Hepatocyte (in vitro differentiated cells): Measurements from ENCODE around the gene RASSF8.

Source experiments
- EZH2 ChIP-seq: fragments of 200-600 bp; sonication (generic); IDR thresholded peaks from 2 replicates; pipeline ENCODE4 v1.6.1; 2016; ENCODE audit warnings: antibody characterized with exemption, mild to moderate bottlenecking, borderline replicate concordance
- EZH2phosphoT487 ChIP-seq: fragments of 200-600 bp; sonication (generic); IDR thresholded peaks from one replicate; pipeline ENCODE4 v1.6.1; 2018; ENCODE audit warnings: antibody characterized with exemption, mild to moderate bottlenecking, low read depth, moderate library complexity; ENCODE audit not compliant: unreplicated experiment, severe bottlenecking
- TF ChIP-seq, protein P1 (sequence below): fragments of 200-600 bp; sonication (generic); IDR thresholded peaks from 2 replicates; pipeline ENCODE4 v1.5.1; 2016; ENCODE audit warnings: antibody characterized with exemption, mild to moderate bottlenecking; ENCODE audit not compliant: poor library complexity

DNA sequence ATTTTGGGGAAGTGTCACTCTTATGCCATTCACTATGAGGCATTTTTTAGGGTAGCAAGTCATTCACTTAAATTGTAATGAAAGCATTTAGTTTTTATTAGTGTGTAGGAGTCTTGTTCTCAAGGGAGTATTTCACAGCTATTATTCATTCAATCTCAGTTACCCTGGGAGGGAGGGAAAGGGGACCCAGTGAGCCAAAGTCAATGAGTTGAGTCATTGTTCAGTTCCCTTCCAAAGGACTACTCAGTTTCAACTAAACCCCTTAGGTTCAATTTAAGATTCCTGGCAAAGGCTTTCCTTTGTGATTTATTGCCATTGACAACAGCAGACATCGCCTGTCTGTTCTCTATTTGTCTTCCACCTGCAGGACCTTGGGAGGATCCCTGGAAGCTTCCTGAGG lies 29.3 kb upstream of the RASSF8 start:
- TF ChIP-seq, protein P1, sequence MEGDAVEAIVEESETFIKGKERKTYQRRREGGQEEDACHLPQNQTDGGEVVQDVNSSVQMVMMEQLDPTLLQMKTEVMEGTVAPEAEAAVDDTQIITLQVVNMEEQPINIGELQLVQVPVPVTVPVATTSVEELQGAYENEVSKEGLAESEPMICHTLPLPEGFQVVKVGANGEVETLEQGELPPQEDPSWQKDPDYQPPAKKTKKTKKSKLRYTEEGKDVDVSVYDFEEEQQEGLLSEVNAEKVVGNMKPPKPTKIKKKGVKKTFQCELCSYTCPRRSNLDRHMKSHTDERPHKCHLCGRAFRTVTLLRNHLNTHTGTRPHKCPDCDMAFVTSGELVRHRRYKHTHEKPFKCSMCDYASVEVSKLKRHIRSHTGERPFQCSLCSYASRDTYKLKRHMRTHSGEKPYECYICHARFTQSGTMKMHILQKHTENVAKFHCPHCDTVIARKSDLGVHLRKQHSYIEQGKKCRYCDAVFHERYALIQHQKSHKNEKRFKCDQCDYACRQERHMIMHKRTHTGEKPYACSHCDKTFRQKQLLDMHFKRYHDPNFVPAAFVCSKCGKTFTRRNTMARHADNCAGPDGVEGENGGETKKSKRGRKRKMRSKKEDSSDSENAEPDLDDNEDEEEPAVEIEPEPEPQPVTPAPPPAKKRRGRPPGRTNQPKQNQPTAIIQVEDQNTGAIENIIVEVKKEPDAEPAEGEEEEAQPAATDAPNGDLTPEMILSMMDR, result no peak
- TF ChIP-seq EZH2phosphoT487 (no peak), EZH2 (no peak)
